Coronary artery (tissue), 2 donors: Measurements from ENCODE around the gene TANGO6.

ENCODE experiments used
- DNase-seq: peaks from one replicate; pipeline ENCODE4 v3.0.0-alpha.2; 2017; ENCODE audit warnings: low spot score
- H3K27ac ChIP-seq, 2 donors: fragments of 200-600 bp; sonication (generic); one replicate each; pipeline ENCODE4 v1.5.1; 2016 to 2019
- H3K4me3 ChIP-seq: fragments of 200-600 bp; sonication (generic); 2 replicates; pipeline ENCODE4 v1.5.1; 2016; ENCODE audit warnings: mild to moderate bottlenecking, moderate library complexity
- CTCF ChIP-seq: fragments of 200-600 bp; sonication (generic); IDR thresholded peaks from one replicate; pipeline ENCODE4 v1.5.1; 2019; ENCODE audit warnings: antibody characterized with exemption

The TANGO6 gene

GRCh38 chr16:69127966-69128510, 284.7 kb downstream of the TANGO6 start:
- no peak for DNase-seq
- TF ChIP-seq CTCF, result no peak
- no peak overlapping the region for H3K4me3 ChIP-seq
- H3K27ac ChIP-seq, result no peak overlapping the region

- DNase-seq, result no peak
- H3K27ac ChIP-seq, result no peak overlapping the region
- TF ChIP-seq CTCF, result no peak
- no peak overlapping the region for H3K4me3 ChIP-seq
Measured at GRCh38 chr16:69130461-69130860, 287.1 kb downstream of the TANGO6 start.

- Histone ChIP-seq H3K4me3 (peak overlapping the region; percentile 98), H3K27ac (peak overlapping the region; percentile 76 to 97)
- no peak for DNase-seq
- no peak for TF ChIP-seq CTCF
Measured at GRCh38 chr16:69131167-69131838, 288.0 kb downstream of the TANGO6 start.

- no peak for TF ChIP-seq CTCF
Measured at GRCh38 chr16:69131839-69132423, 288.6 kb downstream of the TANGO6 start.

GRCh38 chr16:69132424-69133252, 289.3 kb downstream of the TANGO6 start, which contains the start of the genes CHTF8 and UTP4:
Gene CHTF8 (minus strand): TSS chr16:69132588. CDS start chr16:69121458, 11,130 bp downstream.
Gene UTP4 (plus strand): TSS chr16:69132649. CDS start chr16:69133460, 811 bp downstream.
- DNase-seq, result peak; percentile 87
- Histone ChIP-seq H3K27ac (peak within 1 kb of the TSS; percentile 76 to 97), H3K4me3 (peak within 1 kb of the TSS; percentile 98)
- no peak for TF ChIP-seq CTCF

More at GRCh38 chr16:69131839-69132423, 288.6 kb downstream of the TANGO6 start:
- H3K27ac ChIP-seq, result peak overlapping the region; percentile 76 to 97
- peak; percentile 84 for DNase-seq
- peak overlapping the region; percentile 98 for H3K4me3 ChIP-seq

- TF ChIP-seq CTCF, result no peak
- DNase-seq, result no peak
- peak overlapping the region; percentile 98 for H3K4me3 ChIP-seq
- H3K27ac ChIP-seq, result no peak overlapping the region
Measured at GRCh38 chr16:69133373-69133954, 290.1 kb downstream of the TANGO6 start.
